HepG2 (cell line): Measurements from ENCODE around the gene FNIP2. TPM values are rescaled to one million over a fixed set of nuclear protein-coding genes. Genes with fewer than 3 reads are reported as not detected.

Source experiments
- FOXA3 ChIP-seq: IDR thresholded peaks from 2 replicates; pipeline ENCODE4 v1.6.1; 2016; ENCODE audit warnings: missing genetic modification reagents, missing compliant biosample characterization
- FOXP4 ChIP-seq: sonication (generic); formaldehyde crosslinking; IDR thresholded peaks from 2 replicates; pipeline ENCODE4 v1.4.0; 2020; ENCODE audit warnings: missing genetic modification reagents
- HMG20B ChIP-seq: conservative IDR thresholded peaks from 2 replicates; pipeline ENCODE4 v1.6.1; 2016; ENCODE audit warnings: missing genetic modification reagents, missing compliant biosample characterization
- HNF1A ChIP-seq, 2 experiments: sonication (generic) in 1 of 2; formaldehyde crosslinking in 1 of 2; IDR thresholded peaks; 2 replicates each; pipeline versions ENCODE4 v1.4.0 to v1.6.1; 2016 to 2020; ENCODE audit warnings: borderline replicate concordance in 1 of 2, low read depth in 1 of 2, mild to moderate bottlenecking in 1 of 2, missing genetic modification reagents in 1 of 2
- HOMEZ ChIP-seq: IDR thresholded peaks from 2 replicates; pipeline ENCODE4 v1.6.1; 2016; ENCODE audit warnings: low read depth
- IKZF5 ChIP-seq: IDR thresholded peaks from 2 replicates; pipeline ENCODE4 v1.6.1; 2018; ENCODE audit warnings: missing genetic modification reagents, mild to moderate bottlenecking, missing compliant biosample characterization
- KDM2A ChIP-seq: sonication (generic); formaldehyde crosslinking; IDR thresholded peaks from 2 replicates; pipeline ENCODE4 v1.4.0; 2020; ENCODE audit warnings: low read depth, missing genetic modification reagents, borderline replicate concordance
- KLF12 ChIP-seq: sonication (generic); formaldehyde crosslinking; IDR thresholded peaks from 2 replicates; pipeline ENCODE4 v1.4.0; 2020; ENCODE audit warnings: missing genetic modification reagents, borderline replicate concordance
- NFKBIZ ChIP-seq: IDR thresholded peaks from 2 replicates; pipeline ENCODE4 v1.6.1; 2018; ENCODE audit warnings: missing genetic modification reagents, missing compliant biosample characterization
- ZNF17 ChIP-seq: sonication (generic); formaldehyde crosslinking; IDR thresholded peaks from 2 replicates; pipeline ENCODE4 v1.5.0; 2020; ENCODE audit warnings: mild to moderate bottlenecking, missing genetic modification reagents
- ZNF350 ChIP-seq: sonication (generic); formaldehyde crosslinking; IDR thresholded peaks from 2 replicates; pipeline ENCODE4 v1.4.0; 2020; ENCODE audit warnings: mild to moderate bottlenecking, low read depth, missing genetic modification reagents, borderline replicate concordance
- ZNF503 ChIP-seq: sonication (generic); formaldehyde crosslinking; IDR thresholded peaks from 2 replicates; pipeline ENCODE4 v1.4.0; 2020; ENCODE audit warnings: missing genetic modification reagents
- ZNF710 ChIP-seq: sonication (generic); formaldehyde crosslinking; IDR thresholded peaks from 2 replicates; pipeline ENCODE4 v1.5.0; 2020; ENCODE audit warnings: mild to moderate bottlenecking, missing genetic modification reagents, borderline replicate concordance
- polyA plus RNA-seq, 8 experiments: library from polyadenylated mRNA; depleted of rRNA in 3 of 8; stranded (reverse) in 7 of 8; unstranded in 1 of 8; fragments of >200 nt; fragmentation: Illumina TruSeq in 4 of 8; extraction: Trizol in 4 of 8; gene quantifications; 2 replicates each; pipeline versions ENCODE4 v1.2.1 to v1.2.3, GENCODE V29; 2011 to 2016; ENCODE audit warnings: low read depth in 4 of 8, missing spikeins in 1 of 8, mixed read lengths in 1 of 8; ENCODE audit not compliant: insufficient read depth in 1 of 8
- total RNA-seq, 5 experiments: library from RNA; depleted of rRNA; stranded (reverse); fragments of >200 nt; fragmentation: Illumina TruSeq; extraction: Trizol; gene quantifications; 2 replicates each; pipeline ENCODE4 v1.2.3, GENCODE V29; 2016; ENCODE audit warnings: low read depth in 1 of 5

The FNIP2 gene
- total and polyA plus RNA-seq, 2 of the 13 experiments (the other 11 are each of a cell fraction or from before 2014, with no cell fraction given) = 15.5 to 21.0 TPM

GRCh38 chr4:158902280-158903078, 133.7 kb downstream of the FNIP2 start (continued):
- TF ChIP-seq HNF1A (IDR thresholded peaks at IDR 0.05; ENCODE audit: low read depth) (0 out of 2 replicates have a peak, but pooled peaks have one; percentile 37), HNF1A (CRISPR knock-in tag; IDR thresholded peaks at IDR 0.05; ENCODE audit: borderline replicate concordance) (peak; percentile 67; the same call in 1 of the 2 replicates), FOXP4 (CRISPR knock-in tag) (peak; percentile 82), ZNF17 (CRISPR knock-in tag) (0 out of 2 replicates have a peak, but pooled peaks have one; percentile 44), NFKBIZ (CRISPR knock-in tag) (peak; percentile 42; the same call in 1 of the 2 replicates), FOXA3 (CRISPR knock-in tag) (peak; percentile 94), HOMEZ (peak; percentile 91), KDM2A (CRISPR knock-in tag) (peak; percentile 46; the same call in 1 of the 2 replicates), ZNF710 (CRISPR knock-in tag) (peak; percentile 27; the same call in 1 of the 2 replicates), HMG20B (CRISPR knock-in tag) (peak; percentile 57; the same call in 1 of the 2 replicates), KLF12 (peak; percentile 77; the same call in 1 of the 2 replicates), IKZF5 (CRISPR knock-in tag) (peak; percentile 45; the same call in 1 of the 2 replicates), ZNF350 (peak; percentile 64; the same call in 1 of the 2 replicates), ZNF503 (CRISPR knock-in tag) (peak; percentile 83)
